MG63 (cell line): ENCODE data around the gene TUFT1. TPM values are rescaled to one million over a fixed set of nuclear protein-coding genes. Genes with fewer than 3 reads are reported as not detected.

Source experiments
- DNase-seq: peaks from one replicate; pipeline ENCODE4 v3.0.0-alpha.2; 2020
- H3K27me3 ChIP-seq: fragments of 250-450 bp; sonication (Bioruptor Pico); 2 replicates; pipeline ENCODE4 v1.5.1; 2020; ENCODE audit warnings: mild to moderate bottlenecking, moderate library complexity
- H3K36me3 ChIP-seq: fragments of 250-450 bp; sonication (Bioruptor Pico); 2 replicates; pipeline ENCODE4 v1.5.1; 2020; ENCODE audit warnings: mild to moderate bottlenecking, moderate library complexity
- H3K4me3 ChIP-seq: fragments of 250-450 bp; sonication (Bioruptor Pico); 2 replicates; pipeline ENCODE4 v1.5.1; 2020; ENCODE audit warnings: mild to moderate bottlenecking, moderate library complexity
- H3K9me3 ChIP-seq: fragments of 250-450 bp; sonication (Bioruptor Pico); 2 replicates; pipeline ENCODE4 v1.5.1; 2020; ENCODE audit warnings: mild to moderate bottlenecking, moderate library complexity
- total RNA-seq: library from RNA; depleted of rRNA; stranded (reverse); fragments of >200 nt; shearing (Covaris generic); gene quantifications from 2 replicates; pipeline ENCODE4 v1.2.3, GENCODE V29; 2014; ENCODE audit warnings: low replicate concordance

Gene TUFT1
- total RNA-seq, 1 experiment from 2014 or later, result 19.8 TPM

GRCh38 chr1:151547119-151547899, 7.2 kb downstream of the TUFT1 start:
- Histone ChIP-seq H3K27me3 (no peaks in the 10 kb centered on the region), H3K4me3 (no peak overlapping the region)

DNA sequence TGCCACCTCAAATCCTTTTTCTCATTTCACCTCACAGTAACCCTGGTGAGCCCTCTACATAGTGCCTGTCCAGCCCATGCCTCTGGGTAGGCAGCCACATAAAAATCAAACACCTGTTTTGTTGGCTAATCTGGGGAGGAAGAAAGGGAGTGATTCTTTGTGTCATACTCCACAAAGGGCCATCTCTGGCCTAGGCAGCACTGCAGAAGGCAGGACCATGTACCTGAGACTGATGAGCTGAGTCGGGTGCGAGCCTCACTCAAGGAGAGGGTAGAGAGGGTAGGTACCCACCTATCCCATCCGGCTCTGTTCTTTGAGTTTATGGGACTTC, 7.8 kb downstream of the TUFT1 start:
- H3K36me3 ChIP-seq, result peaks cover 18% of the 10 kb centered on the region
- no peak for DNase-seq
- no peaks in the 10 kb centered on the region for H3K9me3 ChIP-seq
- no peak overlapping the region for H3K4me3 ChIP-seq
- no peaks in the 10 kb centered on the region for H3K27me3 ChIP-seq

More at GRCh38 chr1:151547119-151547899, 7.2 kb downstream of the TUFT1 start:
- peaks cover 18% of the 10 kb centered on the region for H3K36me3 ChIP-seq
- DNase-seq, result peak; percentile 95
- no peaks in the 10 kb centered on the region for H3K9me3 ChIP-seq

- H3K9me3 ChIP-seq, result no peaks in the 10 kb centered on the region
- H3K36me3 ChIP-seq, result peaks cover 18% of the 10 kb centered on the region
- H3K27me3 ChIP-seq, result no peaks in the 10 kb centered on the region
- DNase-seq, result no peak
- no peak overlapping the region for H3K4me3 ChIP-seq
These were observed 9.1 kb downstream of the TUFT1 start for GRCh38 chr1:151549199-151549598.

- H3K9me3 ChIP-seq, result no peaks in the 10 kb centered on the region
- no peaks in the 10 kb centered on the region for H3K27me3 ChIP-seq
- no peak for DNase-seq
- peaks cover 12% of the 10 kb centered on the region for H3K36me3 ChIP-seq
- H3K4me3 ChIP-seq, result no peak overlapping the region
These were observed 13.6 kb downstream of the TUFT1 start for GRCh38 chr1:151553659-151554058.

DNA sequence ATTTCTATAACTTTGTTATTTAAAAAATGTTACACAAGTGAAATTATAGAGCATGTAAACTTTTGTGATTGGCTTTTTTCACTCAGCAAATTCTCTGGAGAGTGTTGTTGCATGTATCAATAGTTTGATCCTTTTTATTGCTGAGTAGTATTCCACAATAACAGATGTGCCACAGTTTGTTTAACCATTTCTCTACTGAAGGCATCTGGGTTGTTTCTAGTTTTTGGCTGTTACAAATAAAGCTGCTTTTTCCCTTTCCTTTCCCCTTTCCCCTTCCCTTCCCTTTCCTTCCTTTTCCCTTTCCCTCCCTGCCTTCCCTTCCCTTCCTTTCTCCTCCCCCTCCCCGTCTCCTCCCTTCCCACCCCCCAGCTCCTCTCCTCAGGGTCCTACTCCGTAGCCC, 15.9 kb downstream of the TUFT1 start:
- no peak for DNase-seq
- Histone ChIP-seq H3K4me3 (no peak overlapping the region), H3K36me3 (peaks cover 7% of the 10 kb centered on the region), H3K27me3 (no peaks in the 10 kb centered on the region), H3K9me3 (no peaks in the 10 kb centered on the region)

GRCh38 chr1:151562661-151563060, 22.6 kb downstream of the TUFT1 start:
- H3K4me3 ChIP-seq, result no peak overlapping the region
- no peaks in the 10 kb centered on the region for H3K27me3 ChIP-seq
- DNase-seq, result no peak
- peaks cover 45% of the 10 kb centered on the region for H3K36me3 ChIP-seq
- H3K9me3 ChIP-seq, result no peaks in the 10 kb centered on the region

DNA sequence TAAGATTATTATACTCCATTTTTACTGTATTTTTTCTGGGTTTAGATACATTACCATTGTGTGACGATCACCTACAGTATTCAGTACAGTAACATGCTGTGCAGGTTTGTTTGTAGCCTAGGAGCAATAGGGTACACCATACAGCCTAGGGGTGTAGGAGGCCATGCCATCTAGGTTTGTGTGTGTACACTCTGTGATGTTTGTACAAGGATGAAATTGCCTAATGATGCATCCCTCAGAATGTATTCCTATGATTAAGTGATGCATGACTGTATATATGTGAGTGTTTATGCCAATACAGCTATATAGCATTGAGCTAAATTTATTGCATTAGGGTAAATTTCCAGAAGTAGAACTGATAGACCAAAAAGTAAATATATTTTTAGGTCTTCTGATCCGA, 23.3 kb downstream of the TUFT1 start:
- Histone ChIP-seq H3K9me3 (no peaks in the 10 kb centered on the region), H3K4me3 (no peak overlapping the region), H3K27me3 (no peaks in the 10 kb centered on the region), H3K36me3 (peaks cover 48% of the 10 kb centered on the region)
- DNase-seq, result no peak

DNA sequence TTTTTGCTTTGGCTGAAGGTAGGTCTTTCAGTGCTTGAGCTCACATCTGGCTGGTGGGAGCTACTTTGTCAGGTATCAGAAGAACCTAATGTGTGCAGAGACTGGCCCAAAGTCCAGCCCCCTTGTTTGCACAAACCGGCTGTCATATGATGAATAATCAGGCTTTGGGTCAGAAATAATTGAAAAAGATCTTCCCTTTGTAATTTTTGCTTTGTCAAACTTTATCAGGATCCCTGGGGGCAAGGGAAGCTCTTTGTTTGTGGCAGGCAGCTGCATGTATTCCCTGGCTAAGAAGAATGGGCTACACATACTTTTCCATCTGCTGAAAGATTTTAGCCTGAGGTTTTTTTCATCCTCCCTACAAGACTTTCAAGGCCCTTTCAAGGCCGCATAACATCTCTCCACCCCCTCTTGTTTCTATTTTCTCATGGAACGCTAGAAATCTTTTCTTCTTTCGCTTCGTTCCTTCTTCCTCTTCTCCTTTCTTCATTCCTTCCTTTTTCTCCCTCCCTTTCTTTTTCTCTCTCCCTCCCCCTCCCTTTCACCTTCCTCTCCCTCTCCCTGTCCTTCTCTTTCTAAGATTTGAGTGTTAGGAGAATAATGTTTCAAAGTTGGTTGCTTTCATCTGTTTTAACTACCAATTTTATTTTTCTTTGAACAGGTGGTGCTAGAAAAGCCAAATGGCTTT, 25.5 kb downstream of the TUFT1 start:
- Histone ChIP-seq H3K4me3 (no peak overlapping the region), H3K27me3 (no peaks in the 10 kb centered on the region), H3K36me3 (peaks cover 68% of the 10 kb centered on the region), H3K9me3 (no peaks in the 10 kb centered on the region)
- no peak for DNase-seq

DNA sequence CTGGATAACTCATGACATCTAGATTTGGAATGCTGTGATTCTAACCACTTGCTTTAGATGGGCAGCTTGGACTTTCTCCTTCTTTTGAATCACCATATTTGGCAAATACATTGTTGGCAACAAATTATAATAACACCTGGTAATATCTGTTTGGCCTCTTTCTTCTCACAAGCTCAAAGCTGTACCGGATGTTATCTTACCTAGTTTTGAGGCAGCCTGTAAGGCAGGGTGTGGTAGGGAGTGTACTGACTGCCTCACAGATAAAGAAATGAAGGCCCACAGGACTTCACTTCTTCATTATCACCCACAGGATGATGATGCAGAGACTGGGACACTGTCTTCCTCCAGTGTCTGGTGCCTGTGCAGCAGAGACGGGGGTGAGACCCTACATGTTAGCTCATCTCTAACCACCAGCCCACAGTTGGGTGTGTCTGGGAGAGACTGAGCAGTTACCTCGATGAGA, 28.5 kb downstream of the TUFT1 start:
- Histone ChIP-seq H3K27me3 (no peaks in the 10 kb centered on the region), H3K4me3 (no peak overlapping the region), H3K36me3 (peaks cover 76% of the 10 kb centered on the region), H3K9me3 (no peaks in the 10 kb centered on the region)
- no peak for DNase-seq

GRCh38 chr1:151570819-151571218, 30.7 kb downstream of the TUFT1 start:
- no peaks in the 10 kb centered on the region for H3K9me3 ChIP-seq
- H3K27me3 ChIP-seq, result no peaks in the 10 kb centered on the region
- no peak overlapping the region for H3K4me3 ChIP-seq
- no peak for DNase-seq
- peaks cover 76% of the 10 kb centered on the region for H3K36me3 ChIP-seq

DNA sequence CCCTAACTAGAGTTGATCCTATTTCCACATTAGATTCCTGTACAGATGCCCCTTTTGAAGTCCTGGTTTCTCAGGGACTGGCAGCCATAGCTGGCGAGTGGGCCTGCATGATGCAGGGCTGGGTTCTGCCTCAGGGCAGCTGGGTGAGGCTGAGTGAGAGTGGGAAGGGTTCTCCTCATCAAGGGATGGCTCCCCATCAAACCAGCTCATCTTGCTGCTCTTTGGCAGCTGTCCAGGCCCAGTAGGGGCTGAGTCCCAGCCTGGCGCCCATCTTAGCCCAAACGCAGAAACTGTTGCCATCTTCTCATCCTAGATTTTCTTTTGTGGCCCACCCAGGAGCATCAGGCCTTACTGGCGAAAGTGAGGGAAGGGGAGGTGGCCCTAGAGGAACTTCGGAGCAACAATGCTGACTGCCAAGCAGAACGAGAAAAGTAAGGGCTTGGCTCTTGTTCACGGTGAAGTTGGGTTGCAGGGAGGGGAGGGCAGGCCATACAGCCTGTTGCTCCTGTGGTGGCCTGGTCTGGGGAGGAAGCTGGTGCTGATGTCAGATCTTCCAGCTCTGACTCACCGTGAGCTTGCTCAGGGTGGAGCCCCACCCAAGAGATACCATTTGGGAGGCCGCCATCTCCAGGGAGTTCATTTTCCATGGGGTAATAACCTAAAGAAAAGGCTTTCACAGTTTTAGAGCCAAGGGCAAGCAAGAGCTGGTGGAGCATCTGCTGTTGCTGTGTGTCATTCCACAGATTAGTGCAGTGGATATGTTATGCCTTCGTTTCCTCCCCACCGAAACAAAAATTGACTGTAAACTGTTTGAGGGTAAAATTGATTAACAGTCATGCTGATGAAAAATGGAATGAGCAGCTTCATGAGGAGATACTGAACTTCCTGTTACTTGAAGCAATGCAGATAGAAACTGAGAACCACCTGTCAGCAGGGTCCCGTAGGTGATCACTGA, 34.7 kb downstream of the TUFT1 start:
- Histone ChIP-seq H3K27me3 (no peaks in the 10 kb centered on the region), H3K4me3 (no peak overlapping the region), H3K9me3 (no peaks in the 10 kb centered on the region), H3K36me3 (peaks cover 92% of the 10 kb centered on the region)
- DNase-seq, result peak; percentile 97

DNA sequence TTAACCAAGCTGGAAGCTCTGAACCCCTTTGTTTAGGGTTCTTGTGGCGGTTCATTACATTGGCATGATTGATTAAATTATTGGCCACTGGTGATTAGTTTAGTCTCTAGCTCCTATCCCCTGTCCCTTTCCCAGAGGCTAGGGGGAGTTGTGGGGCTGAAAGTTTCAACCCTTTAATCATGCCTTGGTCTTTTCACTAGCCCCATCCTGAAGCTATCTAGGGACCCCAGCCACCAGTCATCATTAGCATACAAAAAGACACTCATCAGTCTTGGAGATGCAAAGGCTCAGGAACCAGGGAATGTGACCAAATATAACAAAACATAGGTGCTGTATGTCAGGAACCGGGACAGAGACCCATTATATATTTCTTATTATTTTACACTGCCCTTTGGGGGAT, 37.1 kb downstream of the TUFT1 start:
- no peaks in the 10 kb centered on the region for H3K27me3 ChIP-seq
- peaks cover 83% of the 10 kb centered on the region for H3K36me3 ChIP-seq
- H3K9me3 ChIP-seq, result no peaks in the 10 kb centered on the region
- no peak for DNase-seq
- no peak overlapping the region for H3K4me3 ChIP-seq

GRCh38 chr1:151578941-151579340, 38.8 kb downstream of the TUFT1 start:
- Histone ChIP-seq H3K36me3 (peaks cover 78% of the 10 kb centered on the region), H3K27me3 (no peaks in the 10 kb centered on the region), H3K9me3 (no peaks in the 10 kb centered on the region), H3K4me3 (no peak overlapping the region)
- DNase-seq, result no peak

DNA sequence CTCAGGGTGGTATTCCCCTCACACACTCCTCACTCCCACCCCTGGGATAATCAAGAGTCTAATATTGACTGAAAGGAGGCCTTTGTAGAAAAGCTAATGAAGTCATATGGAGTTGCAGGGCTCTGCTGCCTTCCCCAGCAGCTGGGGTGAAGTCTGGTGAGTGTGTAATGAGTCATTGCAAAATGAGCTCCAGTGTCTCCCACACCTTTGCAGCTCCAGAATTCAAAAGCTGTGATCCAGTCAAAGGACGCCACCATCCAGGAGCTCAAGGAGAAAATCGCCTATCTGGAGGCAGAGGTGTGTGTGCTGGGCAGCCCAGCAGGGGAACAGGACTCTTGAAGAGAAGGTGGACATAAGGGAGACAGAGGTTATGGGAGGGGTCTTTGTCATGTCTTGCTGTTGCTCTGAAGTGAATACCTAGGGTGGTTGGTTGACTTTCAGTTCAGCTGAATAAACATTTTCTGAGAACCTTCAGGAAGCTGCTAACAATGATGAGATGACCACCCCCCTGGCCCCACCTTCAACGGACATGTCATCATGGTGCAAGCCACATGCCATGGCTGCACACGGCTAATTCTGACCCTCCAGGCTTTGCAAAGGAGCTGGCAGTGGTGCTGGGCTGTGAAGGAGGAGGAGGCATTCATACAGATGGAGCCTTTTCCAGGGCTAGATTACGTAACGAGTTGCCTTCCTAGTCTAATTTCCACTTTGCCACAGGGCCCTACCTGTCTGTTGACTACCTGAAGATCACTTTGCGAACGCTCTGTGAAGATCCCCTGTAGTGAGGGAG, 39.5 kb downstream of the TUFT1 start:
- H3K36me3 ChIP-seq, result peaks cover 77% of the 10 kb centered on the region
- no peaks in the 10 kb centered on the region for H3K9me3 ChIP-seq
- no peaks in the 10 kb centered on the region for H3K27me3 ChIP-seq
- peak; percentile 22 for DNase-seq
- H3K4me3 ChIP-seq, result no peak overlapping the region

- DNase-seq, result no peak
- no peak overlapping the region for H3K4me3 ChIP-seq
- H3K36me3 ChIP-seq, result peaks cover 67% of the 10 kb centered on the region
- no peaks in the 10 kb centered on the region for H3K27me3 ChIP-seq
- no peaks in the 10 kb centered on the region for H3K9me3 ChIP-seq
These were observed 41.3 kb downstream of the TUFT1 start for GRCh38 chr1:151581451-151581850.

DNA sequence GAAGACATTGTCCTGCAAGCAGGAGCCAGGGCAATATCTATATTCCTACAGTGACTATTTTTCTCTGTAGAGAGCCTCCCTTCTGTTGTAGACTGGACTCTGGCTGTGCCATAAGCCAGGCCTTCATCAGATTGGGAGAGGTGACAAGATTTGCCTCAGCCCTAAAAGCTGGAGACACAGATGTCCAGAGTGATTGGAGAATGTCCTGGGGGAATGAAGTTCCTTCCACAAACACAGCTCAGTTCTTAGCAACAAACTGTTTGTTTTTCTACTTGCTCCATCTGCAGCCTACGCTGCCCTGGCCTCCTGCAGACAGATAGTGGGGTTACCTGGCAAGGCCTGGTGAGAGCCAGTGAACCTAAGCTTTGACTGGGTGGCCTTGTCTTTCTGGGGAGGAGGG, 41.8 kb downstream of the TUFT1 start:
- DNase-seq, result no peak
- H3K4me3 ChIP-seq, result no peak overlapping the region
- H3K27me3 ChIP-seq, result no peaks in the 10 kb centered on the region
- H3K9me3 ChIP-seq, result no peaks in the 10 kb centered on the region
- peaks cover 62% of the 10 kb centered on the region for H3K36me3 ChIP-seq
